Measurements from ENCODE around the gene SPDL1.

- no peak for TF ChIP-seq POLR2A (IDR thresholded peaks at IDR 0.05; ENCODE audit: low read depth, low read length)
- TF ChIP-seq, protein P1, sequence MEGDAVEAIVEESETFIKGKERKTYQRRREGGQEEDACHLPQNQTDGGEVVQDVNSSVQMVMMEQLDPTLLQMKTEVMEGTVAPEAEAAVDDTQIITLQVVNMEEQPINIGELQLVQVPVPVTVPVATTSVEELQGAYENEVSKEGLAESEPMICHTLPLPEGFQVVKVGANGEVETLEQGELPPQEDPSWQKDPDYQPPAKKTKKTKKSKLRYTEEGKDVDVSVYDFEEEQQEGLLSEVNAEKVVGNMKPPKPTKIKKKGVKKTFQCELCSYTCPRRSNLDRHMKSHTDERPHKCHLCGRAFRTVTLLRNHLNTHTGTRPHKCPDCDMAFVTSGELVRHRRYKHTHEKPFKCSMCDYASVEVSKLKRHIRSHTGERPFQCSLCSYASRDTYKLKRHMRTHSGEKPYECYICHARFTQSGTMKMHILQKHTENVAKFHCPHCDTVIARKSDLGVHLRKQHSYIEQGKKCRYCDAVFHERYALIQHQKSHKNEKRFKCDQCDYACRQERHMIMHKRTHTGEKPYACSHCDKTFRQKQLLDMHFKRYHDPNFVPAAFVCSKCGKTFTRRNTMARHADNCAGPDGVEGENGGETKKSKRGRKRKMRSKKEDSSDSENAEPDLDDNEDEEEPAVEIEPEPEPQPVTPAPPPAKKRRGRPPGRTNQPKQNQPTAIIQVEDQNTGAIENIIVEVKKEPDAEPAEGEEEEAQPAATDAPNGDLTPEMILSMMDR (conservative IDR thresholded peaks at IDR 0.05; ENCODE audit: low read depth, low read length) = no peak
- TF ChIP-seq RAD21 (IDR thresholded peaks at IDR 0.05; ENCODE audit: low read length) = no peak
- no peak for TF ChIP-seq CEBPB (IDR thresholded peaks at IDR 0.05; ENCODE audit: low read depth, low read length)
- TF ChIP-seq USF2 (IDR thresholded peaks at IDR 0.05; ENCODE audit: low read depth, low read length) = no peak
- no peak for TF ChIP-seq FOS (IDR thresholded peaks at IDR 0.05; ENCODE audit: low read depth, low read length)
Measured at GRCh38 chr5:169649486-169649885, 65.9 kb downstream of the SPDL1 start.

Data from IMR-90 (cell line).